Measurements from ENCODE around the gene SBNO2. TPM values are rescaled to one million over a fixed set of nuclear protein-coding genes. Genes with fewer than 3 reads are reported as not detected.

The SBNO2 gene
- total RNA-seq, 6 donors from 2014 or later: 44.8 to 159 (median 106) TPM

DNA sequence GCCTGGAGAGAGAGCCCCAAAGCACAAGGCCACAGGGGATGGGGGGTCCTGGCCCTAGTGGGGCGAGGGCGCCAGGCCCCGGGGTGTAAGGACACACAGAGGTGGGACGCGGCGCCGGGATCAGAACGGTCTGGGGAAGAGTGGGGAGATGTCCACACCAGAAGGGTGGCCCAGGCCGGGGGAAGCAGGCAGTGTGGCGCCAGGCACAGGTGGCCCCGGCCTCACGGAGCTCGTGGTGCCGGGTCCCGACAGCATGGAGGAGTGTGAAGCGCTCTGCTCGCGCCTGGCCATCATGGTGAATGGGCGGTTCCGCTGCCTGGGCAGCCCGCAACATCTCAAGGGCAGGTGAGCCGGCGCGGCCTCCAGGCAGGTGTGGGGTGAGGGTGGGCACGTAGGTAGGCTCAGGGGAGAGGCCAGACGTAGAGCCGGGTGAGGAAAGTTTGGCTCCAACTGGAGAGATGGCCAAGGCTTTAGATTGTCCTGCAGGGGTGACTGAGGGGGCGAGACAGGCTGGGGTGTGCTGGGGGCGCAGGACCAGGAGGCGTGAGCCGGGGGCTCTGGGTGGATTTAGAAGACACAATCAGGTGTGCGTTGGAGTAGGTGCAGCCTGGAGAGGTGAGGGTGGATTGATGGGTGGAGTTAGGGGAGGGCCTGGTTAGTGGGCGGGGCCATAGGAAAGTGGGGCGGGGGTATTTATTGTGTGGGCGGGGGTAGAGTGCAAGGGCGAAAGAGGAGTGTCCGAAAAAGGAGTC is 110.0 kb downstream of the SBNO2 start:
- H3K36me3 ChIP-seq: no peaks in the 10 kb centered on the region
- peaks cover 0 to 3% (median 0%) of the 10 kb centered on the region in 4 donors for H3K27me3 ChIP-seq
- no peak for TF ChIP-seq POLR2A (IDR thresholded peaks at IDR 0.05)
- no peak for TF ChIP-seq POLR2AphosphoS5 (IDR thresholded peaks at IDR 0.05)
- no peak for TF ChIP-seq EP300 (IDR thresholded peaks at IDR 0.05)
- TF ChIP-seq, protein P1, sequence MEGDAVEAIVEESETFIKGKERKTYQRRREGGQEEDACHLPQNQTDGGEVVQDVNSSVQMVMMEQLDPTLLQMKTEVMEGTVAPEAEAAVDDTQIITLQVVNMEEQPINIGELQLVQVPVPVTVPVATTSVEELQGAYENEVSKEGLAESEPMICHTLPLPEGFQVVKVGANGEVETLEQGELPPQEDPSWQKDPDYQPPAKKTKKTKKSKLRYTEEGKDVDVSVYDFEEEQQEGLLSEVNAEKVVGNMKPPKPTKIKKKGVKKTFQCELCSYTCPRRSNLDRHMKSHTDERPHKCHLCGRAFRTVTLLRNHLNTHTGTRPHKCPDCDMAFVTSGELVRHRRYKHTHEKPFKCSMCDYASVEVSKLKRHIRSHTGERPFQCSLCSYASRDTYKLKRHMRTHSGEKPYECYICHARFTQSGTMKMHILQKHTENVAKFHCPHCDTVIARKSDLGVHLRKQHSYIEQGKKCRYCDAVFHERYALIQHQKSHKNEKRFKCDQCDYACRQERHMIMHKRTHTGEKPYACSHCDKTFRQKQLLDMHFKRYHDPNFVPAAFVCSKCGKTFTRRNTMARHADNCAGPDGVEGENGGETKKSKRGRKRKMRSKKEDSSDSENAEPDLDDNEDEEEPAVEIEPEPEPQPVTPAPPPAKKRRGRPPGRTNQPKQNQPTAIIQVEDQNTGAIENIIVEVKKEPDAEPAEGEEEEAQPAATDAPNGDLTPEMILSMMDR (IDR thresholded peaks at IDR 0.05): no peak
- no peaks in the 10 kb centered on the region for H3K9me3 ChIP-seq
- H3K27ac ChIP-seq: peak overlapping the region in 1 of 4 donors; percentile 91
- peaks cover 44 to 59% (median 54%) of the 10 kb centered on the region in 4 donors for H3K4me1 ChIP-seq
- ATAC-seq (ENCODE audit: low FRiP score in 2 of 2): no peak
- H3K4me3 ChIP-seq: peak overlapping the region in 2 of 4 donors; percentile 68 to 75
- WGBS, 2 donors: 74 to 89% methylated on average over 37 of the region's 37 CpGs
- DNase-seq: peak in 1 of 2 donors; percentile 80

GRCh38 chr19:1063030-1063908 is 110.8 kb downstream of the SBNO2 start:
- no peak for ATAC-seq (ENCODE audit: low FRiP score in 2 of 2)
- no peak overlapping the region for H3K27ac ChIP-seq
- H3K4me3 ChIP-seq: no peak overlapping the region
- H3K9me3 ChIP-seq: peaks cover 4 to 6% (median 5%) of the 10 kb centered on the region in 4 donors
- 75 to 84% methylated on average over 15 to 32 of the region's 37 CpGs for WGBS, 2 donors
- no peak for TF ChIP-seq POLR2AphosphoS5 (IDR thresholded peaks at IDR 0.05)
- TF ChIP-seq, protein P1 (IDR thresholded peaks at IDR 0.05): no peak
- TF ChIP-seq POLR2A (IDR thresholded peaks at IDR 0.05): no peak
- TF ChIP-seq EP300 (IDR thresholded peaks at IDR 0.05): no peak
- peaks cover 0 to 3% (median 0%) of the 10 kb centered on the region in 4 donors for H3K27me3 ChIP-seq
- peak; percentile 55 to 88 for DNase-seq
- peaks cover 0 to 5% (median 0%) of the 10 kb centered on the region in 4 donors for H3K36me3 ChIP-seq
- peaks cover 36 to 51% (median 46%) of the 10 kb centered on the region in 4 donors for H3K4me1 ChIP-seq

- ATAC-seq (ENCODE audit: low FRiP score in 2 of 2) (no peak), DNase-seq (no peak)
- 86 to 94% methylated on average over 17 of the region's 17 CpGs for WGBS, 2 donors
- no peak for TF ChIP-seq POLR2AphosphoS5 (IDR thresholded peaks at IDR 0.05)
- TF ChIP-seq POLR2A (IDR thresholded peaks at IDR 0.05): no peak
- TF ChIP-seq, protein P1 (IDR thresholded peaks at IDR 0.05): no peak
- no peak for TF ChIP-seq EP300 (IDR thresholded peaks at IDR 0.05)
- H3K36me3 ChIP-seq: peaks cover 0 to 5% (median 0%) of the 10 kb centered on the region in 4 donors
- peaks cover 0 to 3% (median 0%) of the 10 kb centered on the region in 4 donors for H3K27me3 ChIP-seq
- no peak overlapping the region for H3K4me3 ChIP-seq
- H3K27ac ChIP-seq: no peak overlapping the region
- H3K9me3 ChIP-seq: peaks cover 11 to 14% (median 12%) of the 10 kb centered on the region in 4 donors
- H3K4me1 ChIP-seq: peaks cover 33 to 43% (median 38%) of the 10 kb centered on the region in 4 donors
These were observed 111.6 kb downstream of the SBNO2 start for GRCh38 chr19:1062387-1063029.

GRCh38 chr19:1061987-1062386 is 112.1 kb downstream of the SBNO2 start:
- no peak overlapping the region for H3K4me3 ChIP-seq
- DNase-seq (peak in 1 of 2 donors; percentile 83), ATAC-seq (ENCODE audit: low FRiP score in 2 of 2) (no peak)
- no peaks in the 10 kb centered on the region for H3K27me3 ChIP-seq
- no peak overlapping the region for H3K27ac ChIP-seq
- TF ChIP-seq EP300 (IDR thresholded peaks at IDR 0.05) (no peak), POLR2AphosphoS5 (IDR thresholded peaks at IDR 0.05) (no peak)
- TF ChIP-seq, protein P1 (IDR thresholded peaks at IDR 0.05): no peak
- H3K9me3 ChIP-seq: peaks cover 16 to 19% (median 17%) of the 10 kb centered on the region in 4 donors
- peaks cover 0 to 9% (median 0%) of the 10 kb centered on the region in 4 donors for H3K36me3 ChIP-seq
- 90 to 93% methylated on average over 10 to 20 of the region's 20 CpGs for WGBS, 2 donors
- peaks cover 30 to 38% (median 33%) of the 10 kb centered on the region in 4 donors for H3K4me1 ChIP-seq
